Neural cell (in vitro differentiated cells): ENCODE measurements around the gene OSBPL5. TPM values are rescaled to one million over a fixed set of nuclear protein-coding genes. Genes with fewer than 3 reads are reported as not detected.

ENCODE experiments used
- H2AFZ ChIP-seq: fragments of 200-600, 300-800 bp; sonication (generic), shearing (Covaris generic); 2 replicates; pipeline ENCODE4 v1.6.0; 2014; ENCODE audit warnings: low read depth, mild to moderate bottlenecking, antibody characterized with exemption, low read length, moderate library complexity
- H3F3A ChIP-seq: fragments of 200-600 bp; shearing (Covaris generic); 2 replicates; pipeline ENCODE4 v1.6.1; 2016; ENCODE audit warnings: mild to moderate bottlenecking, moderate library complexity, mixed read lengths, antibody characterized with exemption, low read length; ENCODE audit not compliant: insufficient read depth, poor library complexity, severe bottlenecking
- H3K27ac ChIP-seq: fragments of 200-600, 300-800 bp; sonication (generic), shearing (Covaris generic); 2 replicates; pipeline ENCODE4 v1.5.1; 2014; ENCODE audit warnings: mild to moderate bottlenecking, low read length, moderate library complexity
- H3K27me3 ChIP-seq: fragments of 300-800, 200-600 bp; sonication (generic), shearing (Covaris generic); 2 replicates; pipeline ENCODE4 v1.6.0; 2014; ENCODE audit warnings: mild to moderate bottlenecking, low read depth, low read length, moderate library complexity; ENCODE audit not compliant: insufficient read depth
- H3K36me3 ChIP-seq: fragments of 300-800, 200-600 bp; sonication (generic), shearing (Covaris generic); 2 replicates; pipeline ENCODE4 v1.5.1; 2014; ENCODE audit warnings: mild to moderate bottlenecking, antibody characterized with exemption, low read length, moderate library complexity; ENCODE audit not compliant: insufficient read depth
- H3K4me2 ChIP-seq: fragments of 300-800, 200-600 bp; sonication (generic), shearing (Covaris generic); 2 replicates; pipeline ENCODE4 v1.6.0; 2014; ENCODE audit warnings: mild to moderate bottlenecking, low read length
- H3K4me3 ChIP-seq: fragments of 300-800, 200-600 bp; sonication (generic), shearing (Covaris generic); 2 replicates; pipeline ENCODE4 v1.5.1; 2014; ENCODE audit warnings: mild to moderate bottlenecking, low read length, moderate library complexity
- H3K79me2 ChIP-seq: fragments of 200-600 bp; shearing (Covaris generic); replicated peaks from 2 replicates; pipeline ENCODE4 v1.6.0; 2014; ENCODE audit warnings: mild to moderate bottlenecking, low read length, moderate library complexity; ENCODE audit not compliant: insufficient read depth
- H3K9ac ChIP-seq: fragments of 300-800, 200-600 bp; sonication (generic), shearing (Covaris generic); 2 replicates; pipeline ENCODE4 v1.6.1; 2016; ENCODE audit warnings: mild to moderate bottlenecking, low read length, mixed read lengths
- H3K9me2 ChIP-seq: fragments of 200-600 bp; shearing (Covaris generic); 2 replicates; pipeline ENCODE4 v1.6.1; 2016; ENCODE audit warnings: mild to moderate bottlenecking, low read length, mixed read lengths; ENCODE audit not compliant: insufficient read depth
- H3K9me3 ChIP-seq: fragments of 200-600, 300-800 bp; sonication (generic), shearing (Covaris generic); 2 replicates; pipeline ENCODE4 v1.6.1; 2016; ENCODE audit warnings: mild to moderate bottlenecking, mixed run types, low read length, moderate library complexity, mixed read lengths
- H4K20me1 ChIP-seq: fragments of 200-600 bp; shearing (Covaris generic); 2 replicates; pipeline ENCODE4 v1.6.1; 2016; ENCODE audit warnings: mild to moderate bottlenecking, mixed run types; ENCODE audit not compliant: insufficient read depth
- CTCF ChIP-seq: fragments of 450-650 bp; IDR thresholded peaks from 2 replicates; pipeline ENCODE4 v1.5.1; 2014; ENCODE audit warnings: antibody characterized with exemption, mild to moderate bottlenecking, moderate library complexity; ENCODE audit not compliant: poor library complexity, severe bottlenecking
- EP300 ChIP-seq: fragments of 450-650 bp; conservative IDR thresholded peaks from 2 replicates; pipeline ENCODE4 v1.6.1; 2014; ENCODE audit warnings: antibody characterized with exemption, mild to moderate bottlenecking, moderate library complexity; ENCODE audit not compliant: poor library complexity, severe bottlenecking
- EZH2 ChIP-seq: fragments of 200-600, 300-800 bp; shearing (Covaris generic), sonication (generic); IDR thresholded peaks from 2 replicates; pipeline ENCODE4 v1.6.1; 2014; ENCODE audit warnings: antibody characterized with exemption, low read length, borderline replicate concordance, mild to moderate bottlenecking; ENCODE audit not compliant: insufficient read depth, poor library complexity, severe bottlenecking
- MXI1 ChIP-seq: fragments of 450-650 bp; conservative IDR thresholded peaks from 2 replicates; pipeline ENCODE4 v1.6.1; 2014; ENCODE audit warnings: antibody characterized with exemption, mild to moderate bottlenecking; ENCODE audit not compliant: poor library complexity, severe bottlenecking
- POLR2AphosphoS5 ChIP-seq: IDR thresholded peaks from 2 replicates; pipeline ENCODE4 v1.6.1; 2012
- RAD21 ChIP-seq: fragments of 450-650 bp; conservative IDR thresholded peaks from 2 replicates; pipeline ENCODE4 v1.6.1; 2014; ENCODE audit warnings: antibody characterized with exemption, mild to moderate bottlenecking, moderate library complexity
- REST ChIP-seq: IDR thresholded peaks from 2 replicates; pipeline ENCODE4 v1.6.1; 2012; ENCODE audit warnings: borderline replicate concordance
- SMC3 ChIP-seq: fragments of 450-650 bp; conservative IDR thresholded peaks from 2 replicates; pipeline ENCODE4 v1.6.1; 2014; ENCODE audit warnings: antibody characterized with exemption, mild to moderate bottlenecking, moderate library complexity; ENCODE audit not compliant: poor library complexity
- TAF1 ChIP-seq: IDR thresholded peaks from 2 replicates; pipeline ENCODE4 v1.6.1; 2012; ENCODE audit warnings: low read depth
- polyA plus RNA-seq: library from polyadenylated mRNA; depleted of rRNA; stranded (reverse); fragments of >200 nt; gene quantifications from 2 replicates; pipeline ENCODE4 v1.2.3, GENCODE V29; 2014

The OSBPL5 gene
- polyA plus RNA-seq, 1 donor from 2014 or later: 49.1 TPM

GRCh38 chr11:3129591-3130268 is 35.4 kb downstream of the OSBPL5 start:
- no peaks in the 10 kb centered on the region for H3K36me3 ChIP-seq
- no peak overlapping the region for H3K4me2 ChIP-seq
- H3K79me2 ChIP-seq: no peaks in the 10 kb centered on the region
- H3K9me2 ChIP-seq: no peaks in the 10 kb centered on the region
- no peaks in the 10 kb centered on the region for H4K20me1 ChIP-seq
- no peaks in the 10 kb centered on the region for H3K27me3 ChIP-seq
- H3K9me3 ChIP-seq: no peaks in the 10 kb centered on the region
- no peak overlapping the region for H3K9ac ChIP-seq
- H3K27ac ChIP-seq: no peak overlapping the region
- H2AFZ ChIP-seq: no peak overlapping the region
- H3F3A ChIP-seq: no peaks in the 10 kb centered on the region
- H3K4me3 ChIP-seq: no peak overlapping the region
- TF ChIP-seq CTCF (no peak), SMC3 (no peak), MXI1 (no peak), RAD21 (no peak), REST (no peak), POLR2AphosphoS5 (no peak)

GRCh38 chr11:3129181-3129590 is 35.9 kb downstream of the OSBPL5 start:
- Histone ChIP-seq H4K20me1 (no peaks in the 10 kb centered on the region), H3K9me3 (no peaks in the 10 kb centered on the region), H3K4me2 (no peak overlapping the region), H3K9ac (no peak overlapping the region), H3K27ac (no peak overlapping the region), H3K4me3 (no peak overlapping the region), H3K27me3 (no peaks in the 10 kb centered on the region), H2AFZ (no peak overlapping the region), H3K79me2 (no peaks in the 10 kb centered on the region), H3F3A (no peaks in the 10 kb centered on the region), H3K36me3 (no peaks in the 10 kb centered on the region), H3K9me2 (no peaks in the 10 kb centered on the region)
- TF ChIP-seq REST (no peak), EZH2 (no peak), TAF1 (no peak), RAD21 (no peak), MXI1 (no peak), CTCF (no peak), POLR2AphosphoS5 (no peak), SMC3 (no peak), EP300 (no peak)
